Kidney capillary endothelial cell (primary cell): ENCODE data around the gene APLP2.
"Not testable (repeated sequence)": the region's sequence is repeated elsewhere in the genome, so short reads cannot be mapped to it uniquely, and the experiment has no call there.

Experiments
- DNase-seq: peaks from one replicate; pipeline ENCODE4 v3.0.0-alpha.2; 2018; ENCODE audit warnings: low spot score

APLP2 gene

GRCh38 chr11:130092661-130093060 lies 23.0 kb downstream of the APLP2 start:
- DNase-seq = no peak

- DNase-seq = no peak
Observed at GRCh38 chr11:130094614-130095013, 24.9 kb downstream of the APLP2 start.

GRCh38 chr11:130095326-130095725 lies 25.6 kb downstream of the APLP2 start:
- no peak for DNase-seq

GRCh38 chr11:130096042-130096441 lies 26.3 kb downstream of the APLP2 start:
- no peak for DNase-seq

DNA sequence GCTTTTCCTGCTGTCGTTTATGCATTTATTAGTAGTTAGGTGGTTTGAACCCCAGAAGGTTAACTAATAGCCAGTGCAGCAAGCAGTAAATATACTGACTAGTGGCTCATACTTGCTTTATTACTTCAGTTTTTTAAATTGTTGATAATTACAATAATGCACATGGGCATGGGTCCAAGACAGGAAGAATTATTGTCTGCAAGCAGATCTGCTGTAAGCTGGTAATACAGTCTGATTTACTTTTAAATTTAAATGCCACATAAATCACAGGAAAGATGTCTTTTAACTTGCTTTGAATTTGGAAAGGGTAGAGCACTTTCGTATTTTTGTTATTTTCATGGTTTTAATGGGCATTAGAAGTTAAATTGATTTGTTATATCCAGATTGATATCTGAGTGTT lies 27.1 kb downstream of the APLP2 start:
- no peak for DNase-seq

DNA sequence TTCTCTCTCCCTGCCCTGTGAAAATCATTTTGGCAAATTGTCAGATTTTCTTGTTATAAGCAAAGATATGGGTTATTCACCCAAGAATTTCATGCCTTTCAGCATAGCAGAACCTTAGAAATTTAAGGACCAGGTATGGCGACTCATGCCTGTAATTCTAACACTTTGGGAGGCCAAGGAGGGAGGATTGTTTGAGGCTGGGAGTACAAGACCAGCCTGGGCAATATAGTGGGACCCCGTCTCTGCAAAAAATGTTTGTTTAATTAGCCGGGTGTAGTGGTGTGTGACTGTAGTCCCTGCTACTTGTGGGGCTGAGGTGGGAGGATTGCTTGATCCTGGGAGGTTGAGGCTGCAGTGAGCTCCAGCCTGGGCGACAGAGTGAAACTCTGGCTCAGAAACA lies 27.6 kb downstream of the APLP2 start:
- DNase-seq = no peak

GRCh38 chr11:130099356-130099755 lies 29.7 kb downstream of the APLP2 start:
- no peak for DNase-seq

- no peak for DNase-seq
Observed at GRCh38 chr11:130100381-130101095, 30.8 kb downstream of the APLP2 start.

- no peak for DNase-seq
Observed at GRCh38 chr11:130101661-130102060, 32.0 kb downstream of the APLP2 start.

DNA sequence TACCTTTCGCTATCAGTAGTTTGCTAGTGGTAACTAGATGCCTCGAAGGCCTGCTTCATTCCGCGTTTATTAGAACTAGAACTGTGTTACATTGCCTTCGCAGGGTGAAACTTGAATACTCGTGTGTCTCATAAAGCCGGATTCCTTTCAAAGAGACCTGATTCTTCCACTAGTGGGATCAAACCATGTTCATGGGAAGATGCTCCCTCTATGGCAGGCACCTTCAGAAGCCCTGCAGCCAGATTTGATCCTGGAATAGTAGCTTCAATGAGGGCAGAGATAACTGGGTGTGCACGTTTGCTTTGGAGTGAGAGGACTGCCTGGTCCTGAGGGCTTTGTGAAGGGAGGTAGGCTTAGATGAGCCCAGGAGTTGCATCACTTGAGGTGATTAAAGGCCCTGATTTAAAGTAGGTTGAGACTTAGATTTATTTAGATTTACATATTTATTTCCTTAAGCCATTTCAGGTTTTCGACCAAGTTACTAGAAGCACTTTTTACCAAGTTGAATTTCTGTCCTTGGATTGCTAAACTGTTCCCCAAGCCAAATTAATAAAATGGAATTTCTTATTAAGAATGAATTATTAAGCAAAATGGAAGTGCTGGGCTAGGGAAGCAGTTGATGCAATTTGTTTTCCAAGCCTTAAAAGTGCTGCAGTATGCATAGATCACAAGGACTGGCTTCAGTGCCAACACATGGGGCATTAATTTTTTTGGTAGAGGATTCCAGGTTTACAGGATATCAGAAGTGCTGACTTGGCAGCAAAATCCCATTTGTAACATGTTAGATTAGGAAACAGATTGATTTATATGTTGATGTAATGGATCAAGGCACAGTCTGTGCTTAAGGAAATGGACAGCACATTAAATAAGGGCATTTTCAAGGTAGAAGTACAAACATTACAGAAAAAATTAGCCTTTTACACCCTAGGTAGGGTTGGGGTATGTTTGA lies 32.9 kb downstream of the APLP2 start:
- no peak for DNase-seq

DNA sequence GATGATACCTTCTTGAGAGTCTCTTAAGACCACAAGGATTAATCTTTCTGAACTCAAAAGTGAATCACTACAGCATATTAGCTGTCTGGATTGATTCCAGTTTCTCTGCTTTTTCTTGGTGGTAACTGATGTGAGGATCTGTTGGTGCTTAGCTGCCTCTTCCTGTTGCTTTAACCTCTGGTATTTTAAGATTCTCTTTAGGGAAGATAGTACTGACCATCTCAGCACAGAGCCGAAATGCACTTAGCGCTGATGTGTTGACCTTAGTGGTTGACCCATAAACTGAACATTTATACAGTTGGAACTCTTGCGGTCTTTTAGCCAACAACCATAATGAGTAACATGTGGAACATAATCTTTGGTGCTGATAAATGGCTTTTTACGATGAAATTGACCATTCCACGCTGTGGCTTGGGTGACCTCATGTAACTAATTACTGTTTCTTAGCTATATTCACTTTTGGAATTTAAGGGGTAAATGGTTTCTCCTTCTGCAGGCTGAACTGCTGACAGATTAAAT lies 33.7 kb downstream of the APLP2 start:
- DNase-seq = no peak

GRCh38 chr11:130106381-130106780 lies 36.7 kb downstream of the APLP2 start:
- no peak for DNase-seq

GRCh38 chr11:130108671-130109070 lies 39.0 kb downstream of the APLP2 start:
- not testable (repeated sequence) for DNase-seq

GRCh38 chr11:130109386-130109785 lies 39.7 kb downstream of the APLP2 start:
- no peak for DNase-seq

GRCh38 chr11:130110339-130111108 lies 40.8 kb downstream of the APLP2 start:
- no peak for DNase-seq

GRCh38 chr11:130112071-130112830 lies 42.6 kb downstream of the APLP2 start:
- no peak for DNase-seq

GRCh38 chr11:130114281-130114680 lies 44.6 kb downstream of the APLP2 start:
- no peak for DNase-seq

DNA sequence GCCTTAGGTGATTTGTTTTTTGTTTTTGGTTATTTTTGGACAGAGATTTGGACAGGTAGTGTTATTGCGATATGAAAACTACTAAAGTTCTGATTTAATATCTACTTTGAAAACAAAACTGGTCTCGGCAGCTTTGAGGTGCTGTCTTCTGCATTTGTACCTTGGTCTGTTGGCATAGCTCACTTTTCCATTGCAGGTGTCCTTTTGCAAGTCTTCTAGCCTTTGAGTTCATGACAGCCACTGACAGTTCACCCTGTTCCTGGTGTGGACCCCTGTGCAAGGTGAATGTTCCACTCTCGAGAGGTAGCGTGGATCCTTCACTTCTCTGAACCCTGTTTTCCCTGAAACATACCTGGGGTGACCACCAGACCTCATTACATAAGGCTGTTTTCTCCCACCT lies 45.0 kb downstream of the APLP2 start:
- DNase-seq = no peak

- no peak for DNase-seq
Observed at GRCh38 chr11:130115218-130115617, 45.5 kb downstream of the APLP2 start.

DNA sequence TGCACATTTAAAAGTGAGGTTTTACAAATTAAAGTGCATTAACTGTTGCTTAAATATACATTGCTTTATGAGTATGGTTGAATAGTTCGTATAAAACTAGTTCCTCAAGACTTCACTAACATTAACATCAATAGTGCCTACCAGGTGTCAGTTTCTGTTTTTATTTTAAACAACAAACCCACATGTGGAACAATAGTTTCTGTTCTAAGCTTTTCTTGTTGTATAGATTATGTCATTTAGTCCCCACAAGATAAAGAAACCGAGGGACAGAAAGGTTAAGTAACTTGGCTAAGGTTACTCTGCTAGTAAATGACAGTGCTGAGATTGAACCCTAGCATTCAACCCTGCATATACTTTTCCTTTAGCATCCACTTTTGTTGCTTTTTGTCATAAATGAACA lies 48.5 kb downstream of the APLP2 start:
- DNase-seq = no peak

DNA sequence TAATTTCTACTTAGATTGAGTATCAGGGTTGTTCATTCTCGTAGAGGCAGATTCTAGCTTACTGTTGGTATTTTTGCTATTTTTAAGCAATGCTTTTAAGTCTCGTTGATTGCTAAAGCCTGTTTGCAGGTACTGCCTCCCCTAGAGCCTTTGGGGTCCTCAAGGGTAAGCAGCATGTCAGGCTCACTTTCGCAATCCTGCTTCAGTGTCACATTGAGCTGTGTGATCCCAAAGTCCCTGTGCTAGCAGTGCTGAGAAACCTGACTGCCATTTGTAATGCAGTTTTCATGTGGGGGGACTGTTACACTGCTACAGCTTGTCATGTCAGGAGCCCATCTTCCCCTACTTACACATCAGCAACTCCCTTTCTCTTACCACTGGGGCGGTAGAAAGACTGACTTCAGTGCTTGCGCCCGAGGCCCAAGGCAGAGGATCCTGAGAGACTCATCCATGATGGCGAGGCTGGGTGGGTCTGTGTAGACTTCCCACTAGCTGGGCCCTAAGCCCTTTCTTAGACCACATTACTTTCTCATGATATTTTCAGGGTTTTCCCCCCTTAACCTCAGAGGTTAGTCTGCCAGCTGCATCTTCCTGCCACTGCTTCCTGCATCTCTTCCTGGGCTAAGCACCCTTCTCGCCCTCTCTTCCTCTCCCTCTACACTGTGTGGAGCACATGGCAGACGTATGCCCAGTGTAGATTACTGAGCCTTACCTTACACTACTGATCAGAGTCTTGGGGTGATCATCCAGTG lies 49.1 kb downstream of the APLP2 start:
- DNase-seq = no peak
